Neutrophil (primary cell): ENCODE measurements around the gene ZSCAN20.

Experiments
- H3K27ac ChIP-seq: fragments of 200-600 bp; sonication (generic); 2 replicates; pipeline ENCODE4 v1.5.1; 2016; ENCODE audit warnings: mild to moderate bottlenecking, moderate library complexity
- H3K27me3 ChIP-seq: fragments of 200-600 bp; sonication (generic); 2 replicates; pipeline ENCODE4 v1.6.0; 2016; ENCODE audit warnings: mild to moderate bottlenecking
- H3K36me3 ChIP-seq: fragments of 200-600 bp; sonication (generic); 2 replicates; pipeline ENCODE4 v1.5.1; 2017
- H3K4me1 ChIP-seq, 2 experiments: fragments of 200-600 bp in 1 of 2; sonication (generic) in 1 of 2; 1 replicate in 1 of 2; 2 replicates in 1 of 2; pipeline versions ENCODE4 v1.5.1 to v1.6.1; 2013 to 2016; ENCODE audit warnings: low read depth in 1 of 2, low read length in 1 of 2, mild to moderate bottlenecking in 1 of 2, moderate library complexity in 1 of 2; ENCODE audit not compliant: control insufficient read depth in 1 of 2, insufficient read depth in 1 of 2
- H3K4me3 ChIP-seq, 2 experiments: fragments of 200-600 bp in 1 of 2; sonication (generic) in 1 of 2; 1 replicate in 1 of 2; 2 replicates in 1 of 2; pipeline ENCODE4 v1.5.1; 2013 to 2016; ENCODE audit warnings: low read depth in 1 of 2, low read length in 1 of 2, mild to moderate bottlenecking in 1 of 2, moderate library complexity in 1 of 2
- H3K9me3 ChIP-seq: fragments of 200-600 bp; sonication (generic); 2 replicates; pipeline ENCODE4 v1.5.1; 2016
- TF ChIP-seq, protein P1 (sequence below): fragments of 200-600 bp; sonication (generic); IDR thresholded peaks from 2 replicates; pipeline ENCODE4 v1.5.1; 2016; ENCODE audit warnings: antibody characterized with exemption

The ZSCAN20 gene

DNA sequence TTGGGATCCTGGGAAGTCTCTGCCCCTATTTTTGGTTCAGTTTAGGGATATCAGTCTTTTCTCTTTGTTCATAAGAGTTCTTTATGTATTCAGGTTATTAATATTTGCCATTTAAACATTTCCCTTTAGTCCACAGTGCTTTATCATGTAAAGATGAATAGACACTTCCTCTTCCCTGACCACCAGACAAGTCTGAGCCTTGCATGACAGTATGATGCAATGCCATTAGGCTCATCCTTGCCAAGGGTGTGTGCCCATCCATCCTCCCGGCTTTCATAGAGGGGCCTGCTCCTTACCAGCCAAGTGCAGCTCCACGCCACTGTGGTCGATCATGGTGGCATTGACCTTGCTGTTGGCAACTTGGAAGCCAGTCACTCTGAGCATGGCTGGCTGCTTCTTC, 52.1 kb downstream of the ZSCAN20 start:
- no peak overlapping the region for H3K27ac ChIP-seq
- H3K36me3 ChIP-seq: no peaks in the 10 kb centered on the region
- no peak overlapping the region for H3K4me3 ChIP-seq
- no peaks in the 10 kb centered on the region for H3K9me3 ChIP-seq
- TF ChIP-seq, protein P1, sequence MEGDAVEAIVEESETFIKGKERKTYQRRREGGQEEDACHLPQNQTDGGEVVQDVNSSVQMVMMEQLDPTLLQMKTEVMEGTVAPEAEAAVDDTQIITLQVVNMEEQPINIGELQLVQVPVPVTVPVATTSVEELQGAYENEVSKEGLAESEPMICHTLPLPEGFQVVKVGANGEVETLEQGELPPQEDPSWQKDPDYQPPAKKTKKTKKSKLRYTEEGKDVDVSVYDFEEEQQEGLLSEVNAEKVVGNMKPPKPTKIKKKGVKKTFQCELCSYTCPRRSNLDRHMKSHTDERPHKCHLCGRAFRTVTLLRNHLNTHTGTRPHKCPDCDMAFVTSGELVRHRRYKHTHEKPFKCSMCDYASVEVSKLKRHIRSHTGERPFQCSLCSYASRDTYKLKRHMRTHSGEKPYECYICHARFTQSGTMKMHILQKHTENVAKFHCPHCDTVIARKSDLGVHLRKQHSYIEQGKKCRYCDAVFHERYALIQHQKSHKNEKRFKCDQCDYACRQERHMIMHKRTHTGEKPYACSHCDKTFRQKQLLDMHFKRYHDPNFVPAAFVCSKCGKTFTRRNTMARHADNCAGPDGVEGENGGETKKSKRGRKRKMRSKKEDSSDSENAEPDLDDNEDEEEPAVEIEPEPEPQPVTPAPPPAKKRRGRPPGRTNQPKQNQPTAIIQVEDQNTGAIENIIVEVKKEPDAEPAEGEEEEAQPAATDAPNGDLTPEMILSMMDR: no peak
- peaks cover 13% of the 10 kb centered on the region for H3K27me3 ChIP-seq
- H3K4me1 ChIP-seq: no peaks in the 10 kb centered on the region

DNA sequence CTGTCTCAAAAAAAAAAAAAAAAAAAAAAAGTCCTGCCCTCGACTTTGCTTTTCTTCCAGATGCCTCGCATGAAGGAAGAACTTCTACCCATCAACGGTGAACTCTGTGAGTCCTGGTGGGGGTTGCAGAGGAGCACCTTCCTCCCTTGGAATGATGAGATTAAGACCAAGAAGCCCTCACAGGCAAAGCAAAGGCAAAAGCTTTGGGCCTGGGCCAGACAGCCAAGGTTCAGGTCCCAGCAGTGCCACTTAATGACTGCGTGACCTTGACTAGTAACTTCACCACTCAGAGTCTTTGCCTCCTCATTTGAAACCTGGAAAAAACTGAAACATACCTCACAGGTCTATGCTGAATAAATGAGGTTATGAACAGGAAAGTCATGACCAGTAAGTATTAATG, 55.5 kb downstream of the ZSCAN20 start:
- Histone ChIP-seq H3K4me1 (no peaks in the 10 kb centered on the region), H3K9me3 (no peaks in the 10 kb centered on the region), H3K4me3 (no peak overlapping the region), H3K36me3 (no peaks in the 10 kb centered on the region), H3K27me3 (peaks cover 23% of the 10 kb centered on the region), H3K27ac (no peak overlapping the region)
- TF ChIP-seq, protein P1: no peak

DNA sequence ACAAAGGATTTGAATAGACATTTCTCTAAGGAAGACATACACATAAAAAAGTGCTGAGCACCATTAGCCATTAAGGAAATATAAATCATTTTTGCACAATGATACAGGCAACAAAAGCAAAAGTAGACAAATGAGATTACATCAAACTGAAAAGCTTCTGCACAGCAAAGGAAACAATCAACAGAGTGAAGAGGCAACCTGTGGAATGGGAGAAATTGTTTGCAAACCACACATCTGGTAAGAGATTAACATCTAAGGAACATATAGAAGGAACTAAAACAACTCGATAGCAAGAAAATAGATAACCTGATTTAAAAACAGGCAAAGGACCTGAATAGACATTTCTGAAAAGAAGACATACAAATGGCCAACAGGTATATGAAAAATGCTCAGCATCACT, 57.5 kb downstream of the ZSCAN20 start:
- Histone ChIP-seq H3K9me3 (no peaks in the 10 kb centered on the region), H3K4me3 (no peak overlapping the region), H3K4me1 (no peaks in the 10 kb centered on the region), H3K27ac (no peak overlapping the region), H3K27me3 (peaks cover 23% of the 10 kb centered on the region), H3K36me3 (no peaks in the 10 kb centered on the region)
- TF ChIP-seq, protein P1: no peak

DNA sequence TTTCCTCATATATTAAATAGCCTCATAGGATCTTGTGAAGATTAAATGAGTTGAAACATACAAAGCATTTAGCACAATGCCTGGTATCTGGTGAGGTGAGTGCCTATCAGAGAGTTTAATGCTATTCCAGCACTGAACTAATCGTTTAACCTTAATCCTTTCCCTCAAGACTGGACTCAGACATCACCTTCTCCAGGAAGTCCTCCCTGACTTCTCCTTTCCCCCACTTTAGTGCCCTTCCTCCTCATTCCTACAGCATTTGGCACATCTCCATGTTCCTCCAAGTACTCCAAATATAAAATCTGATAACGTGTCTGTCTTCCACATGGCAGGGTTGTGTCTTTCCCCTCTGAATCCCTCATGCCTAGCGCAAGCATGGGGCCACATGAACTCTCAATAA, 59.8 kb downstream of the ZSCAN20 start:
- Histone ChIP-seq H3K27ac (no peak overlapping the region), H3K4me3 (no peak overlapping the region), H3K4me1 (no peaks in the 10 kb centered on the region), H3K9me3 (no peaks in the 10 kb centered on the region), H3K36me3 (no peaks in the 10 kb centered on the region), H3K27me3 (peaks cover 23% of the 10 kb centered on the region)
- TF ChIP-seq, protein P1: no peak

DNA sequence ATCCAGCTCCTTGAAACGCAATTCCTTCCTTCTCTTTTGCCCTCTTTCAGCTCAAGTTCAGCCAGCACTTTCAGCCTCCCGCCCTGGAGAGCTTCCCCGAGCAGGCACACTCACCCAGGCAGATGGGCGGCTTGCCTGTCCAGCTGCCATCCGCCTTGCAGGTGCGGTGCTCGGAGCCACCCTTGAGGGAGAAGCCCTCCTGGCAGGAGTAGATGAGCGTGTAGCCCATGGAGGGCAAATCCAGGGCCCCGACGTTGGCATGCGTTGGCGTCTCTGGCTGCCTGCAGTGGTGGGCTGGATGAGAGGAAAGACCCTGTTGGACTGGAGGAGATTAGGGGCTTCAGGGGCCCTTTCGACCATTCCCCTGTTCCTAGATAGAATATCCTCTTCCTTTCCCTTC, 60.5 kb downstream of the ZSCAN20 start:
- H3K4me1 ChIP-seq: no peaks in the 10 kb centered on the region

More for the DNA sequence above, 60.5 kb downstream of the ZSCAN20 start:
- H3K27ac ChIP-seq: no peak overlapping the region
- TF ChIP-seq, protein P1: no peak
- H3K36me3 ChIP-seq: no peaks in the 10 kb centered on the region
- no peaks in the 10 kb centered on the region for H3K9me3 ChIP-seq
- no peak overlapping the region for H3K4me3 ChIP-seq
- peaks cover 23% of the 10 kb centered on the region for H3K27me3 ChIP-seq
